ENCODE results near the gene MAML1.
"Not testable (repeated sequence)": the region's sequence is repeated elsewhere in the genome, so short reads cannot be mapped to it uniquely, and the experiment has no call there.

The MAML1 gene

GRCh38 chr5:179769796-179770195 lies 37.2 kb downstream of the MAML1 start:
- DNase-seq: no peak

GRCh38 chr5:179771311-179771895 lies 38.8 kb downstream of the MAML1 start:
- DNase-seq: no peak

- DNase-seq: no peak
Measured at GRCh38 chr5:179772351-179772750, 39.7 kb downstream of the MAML1 start.

GRCh38 chr5:179773686-179774040 lies 41.0 kb downstream of the MAML1 start:
- DNase-seq: no peak

GRCh38 chr5:179774442-179774841 lies 41.8 kb downstream of the MAML1 start:
- DNase-seq: no peak

GRCh38 chr5:179776411-179776938 lies 43.9 kb downstream of the MAML1 start:
- DNase-seq: no peak

- DNase-seq: no peak
Measured at GRCh38 chr5:179777456-179777855, 44.8 kb downstream of the MAML1 start.

- DNase-seq: no peak
Measured at GRCh38 chr5:179777909-179778308, 45.3 kb downstream of the MAML1 start.

GRCh38 chr5:179778591-179778990 lies 46.0 kb downstream of the MAML1 start:
- DNase-seq: no peak

GRCh38 chr5:179779826-179780225 lies 47.2 kb downstream of the MAML1 start:
- DNase-seq: no peak

- DNase-seq: no peak
Measured at GRCh38 chr5:179780362-179780761, 47.7 kb downstream of the MAML1 start.

GRCh38 chr5:179781846-179782245 lies 49.2 kb downstream of the MAML1 start:
- DNase-seq: no peak

- no peak for DNase-seq
Measured at GRCh38 chr5:179783128-179783527, 50.5 kb downstream of the MAML1 start.

GRCh38 chr5:179786861-179787260 lies 54.2 kb downstream of the MAML1 start:
- no peak for DNase-seq

GRCh38 chr5:179788193-179788854 lies 55.7 kb downstream of the MAML1 start:
- DNase-seq: no peak

GRCh38 chr5:179789278-179789677 lies 56.7 kb downstream of the MAML1 start:
- DNase-seq: not testable (repeated sequence)

GRCh38 chr5:179791881-179792611 lies 59.4 kb downstream of the MAML1 start:
- no peak for DNase-seq

GRCh38 chr5:179792612-179793467 lies 60.2 kb downstream of the MAML1 start:
- no peak for DNase-seq

- DNase-seq: peak; percentile 72
Measured at GRCh38 chr5:179793468-179794139, 61.0 kb downstream of the MAML1 start, which contains the start of gene LTC4S. Gene LTC4S (plus strand): TSS chr5:179793986. CDS start chr5:179794081, 95 bp downstream.

- DNase-seq: no peak
Measured at GRCh38 chr5:179794171-179794570, 61.5 kb downstream of the MAML1 start.

- no peak for DNase-seq
Measured at GRCh38 chr5:179794575-179794974, 62.0 kb downstream of the MAML1 start.

Measured in CD4-positive, alpha-beta T cell treated with Interleukin-10 for 1 hour (primary cell).